Neural cell (in vitro differentiated cells): ENCODE data around the gene SNAPIN. TPM values are rescaled to one million over a fixed set of nuclear protein-coding genes. Genes with fewer than 3 reads are reported as not detected.

Source experiments
- H2AFZ ChIP-seq: fragments of 200-600, 300-800 bp; sonication (generic), shearing (Covaris generic); 2 replicates; pipeline ENCODE4 v1.6.0; 2014; ENCODE audit warnings: low read depth, mild to moderate bottlenecking, antibody characterized with exemption, low read length, moderate library complexity
- H3F3A ChIP-seq: fragments of 200-600 bp; shearing (Covaris generic); 2 replicates; pipeline ENCODE4 v1.6.1; 2016; ENCODE audit warnings: mild to moderate bottlenecking, moderate library complexity, mixed read lengths, antibody characterized with exemption, low read length; ENCODE audit not compliant: insufficient read depth, poor library complexity, severe bottlenecking
- H3K27ac ChIP-seq: fragments of 200-600, 300-800 bp; sonication (generic), shearing (Covaris generic); 2 replicates; pipeline ENCODE4 v1.5.1; 2014; ENCODE audit warnings: mild to moderate bottlenecking, low read length, moderate library complexity
- H3K27me3 ChIP-seq: fragments of 300-800, 200-600 bp; sonication (generic), shearing (Covaris generic); 2 replicates; pipeline ENCODE4 v1.6.0; 2014; ENCODE audit warnings: mild to moderate bottlenecking, low read depth, low read length, moderate library complexity; ENCODE audit not compliant: insufficient read depth
- H3K36me3 ChIP-seq: fragments of 300-800, 200-600 bp; sonication (generic), shearing (Covaris generic); 2 replicates; pipeline ENCODE4 v1.5.1; 2014; ENCODE audit warnings: mild to moderate bottlenecking, antibody characterized with exemption, low read length, moderate library complexity; ENCODE audit not compliant: insufficient read depth
- H3K4me2 ChIP-seq: fragments of 300-800, 200-600 bp; sonication (generic), shearing (Covaris generic); 2 replicates; pipeline ENCODE4 v1.6.0; 2014; ENCODE audit warnings: mild to moderate bottlenecking, low read length
- H3K4me3 ChIP-seq: fragments of 300-800, 200-600 bp; sonication (generic), shearing (Covaris generic); 2 replicates; pipeline ENCODE4 v1.5.1; 2014; ENCODE audit warnings: mild to moderate bottlenecking, low read length, moderate library complexity
- H3K79me2 ChIP-seq: fragments of 200-600 bp; shearing (Covaris generic); replicated peaks from 2 replicates; pipeline ENCODE4 v1.6.0; 2014; ENCODE audit warnings: mild to moderate bottlenecking, low read length, moderate library complexity; ENCODE audit not compliant: insufficient read depth
- H3K9ac ChIP-seq: fragments of 300-800, 200-600 bp; sonication (generic), shearing (Covaris generic); 2 replicates; pipeline ENCODE4 v1.6.1; 2016; ENCODE audit warnings: mild to moderate bottlenecking, low read length, mixed read lengths
- H3K9me2 ChIP-seq: fragments of 200-600 bp; shearing (Covaris generic); 2 replicates; pipeline ENCODE4 v1.6.1; 2016; ENCODE audit warnings: mild to moderate bottlenecking, low read length, mixed read lengths; ENCODE audit not compliant: insufficient read depth
- H3K9me3 ChIP-seq: fragments of 200-600, 300-800 bp; sonication (generic), shearing (Covaris generic); 2 replicates; pipeline ENCODE4 v1.6.1; 2016; ENCODE audit warnings: mild to moderate bottlenecking, mixed run types, low read length, moderate library complexity, mixed read lengths
- H4K20me1 ChIP-seq: fragments of 200-600 bp; shearing (Covaris generic); 2 replicates; pipeline ENCODE4 v1.6.1; 2016; ENCODE audit warnings: mild to moderate bottlenecking, mixed run types; ENCODE audit not compliant: insufficient read depth
- EP300 ChIP-seq: fragments of 450-650 bp; conservative IDR thresholded peaks from 2 replicates; pipeline ENCODE4 v1.6.1; 2014; ENCODE audit warnings: antibody characterized with exemption, mild to moderate bottlenecking, moderate library complexity; ENCODE audit not compliant: poor library complexity, severe bottlenecking
- EZH2 ChIP-seq: fragments of 200-600, 300-800 bp; shearing (Covaris generic), sonication (generic); IDR thresholded peaks from 2 replicates; pipeline ENCODE4 v1.6.1; 2014; ENCODE audit warnings: antibody characterized with exemption, low read length, borderline replicate concordance, mild to moderate bottlenecking; ENCODE audit not compliant: insufficient read depth, poor library complexity, severe bottlenecking
- MXI1 ChIP-seq: fragments of 450-650 bp; conservative IDR thresholded peaks from 2 replicates; pipeline ENCODE4 v1.6.1; 2014; ENCODE audit warnings: antibody characterized with exemption, mild to moderate bottlenecking; ENCODE audit not compliant: poor library complexity, severe bottlenecking
- POLR2AphosphoS5 ChIP-seq: IDR thresholded peaks from 2 replicates; pipeline ENCODE4 v1.6.1; 2012
- RAD21 ChIP-seq: fragments of 450-650 bp; conservative IDR thresholded peaks from 2 replicates; pipeline ENCODE4 v1.6.1; 2014; ENCODE audit warnings: antibody characterized with exemption, mild to moderate bottlenecking, moderate library complexity
- SMC3 ChIP-seq: fragments of 450-650 bp; conservative IDR thresholded peaks from 2 replicates; pipeline ENCODE4 v1.6.1; 2014; ENCODE audit warnings: antibody characterized with exemption, mild to moderate bottlenecking, moderate library complexity; ENCODE audit not compliant: poor library complexity
- TAF1 ChIP-seq: IDR thresholded peaks from 2 replicates; pipeline ENCODE4 v1.6.1; 2012; ENCODE audit warnings: low read depth
- polyA plus RNA-seq: library from polyadenylated mRNA; depleted of rRNA; stranded (reverse); fragments of >200 nt; gene quantifications from 2 replicates; pipeline ENCODE4 v1.2.3, GENCODE V29; 2014
- TF ChIP-seq, protein P1 (sequence below): IDR thresholded peaks from 2 replicates; pipeline ENCODE4 v1.6.1; 2012; ENCODE audit warnings: borderline replicate concordance
- TF ChIP-seq, protein P2 (sequence below): fragments of 450-650 bp; IDR thresholded peaks from 2 replicates; pipeline ENCODE4 v1.5.1; 2014; ENCODE audit warnings: antibody characterized with exemption, mild to moderate bottlenecking, moderate library complexity; ENCODE audit not compliant: poor library complexity, severe bottlenecking

The SNAPIN gene
- polyA plus RNA-seq, 1 donor from 2014 or later = 100.0 TPM

DNA sequence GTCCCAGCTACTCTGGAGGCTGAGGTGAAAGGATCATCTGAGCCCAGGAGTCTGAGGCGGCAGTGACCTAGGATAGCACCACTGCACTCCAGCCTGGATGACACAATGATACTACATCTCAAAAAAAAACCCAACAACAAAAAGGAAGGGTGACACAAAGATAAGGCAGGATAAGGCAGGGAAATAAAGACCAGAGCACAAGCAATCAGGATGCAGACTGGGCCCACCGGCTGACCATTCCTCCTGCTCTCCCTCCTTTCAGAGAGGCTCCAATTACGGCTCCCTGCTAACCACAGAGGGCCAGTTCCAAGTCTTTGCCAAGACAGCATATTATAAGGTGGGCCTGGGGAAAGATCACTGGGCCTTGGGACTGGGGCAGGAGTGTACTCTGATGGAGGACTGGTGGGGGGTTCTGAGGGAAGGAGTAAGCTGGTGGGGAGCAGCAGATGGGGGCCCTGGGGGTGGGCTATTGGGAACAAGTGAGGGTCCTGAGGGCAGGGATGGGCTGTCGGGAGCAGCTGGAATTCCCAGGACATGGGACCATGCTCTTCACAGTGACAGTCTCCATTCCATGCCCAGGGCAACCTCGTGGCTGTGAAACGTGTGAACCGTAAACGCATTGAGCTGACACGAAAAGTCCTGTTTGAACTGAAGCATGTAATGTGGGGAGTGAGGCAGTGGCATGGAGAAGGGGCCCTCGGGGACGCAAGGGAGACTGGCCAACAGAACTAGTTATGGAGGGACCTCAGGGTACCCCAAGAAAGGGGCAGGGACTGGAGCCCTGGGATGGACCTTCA, 27.2 kb downstream of the SNAPIN start:
- no peak overlapping the region for H3K4me3 ChIP-seq
- H3K36me3 ChIP-seq = no peaks in the 10 kb centered on the region
- no peak overlapping the region for H3K4me2 ChIP-seq
- no peaks in the 10 kb centered on the region for H3K79me2 ChIP-seq
- TF ChIP-seq POLR2AphosphoS5 = no peak
- no peaks in the 10 kb centered on the region for H3K9me2 ChIP-seq
- H2AFZ ChIP-seq = no peak overlapping the region
- H3K9me3 ChIP-seq = no peaks in the 10 kb centered on the region
- no peaks in the 10 kb centered on the region for H3F3A ChIP-seq
- H3K9ac ChIP-seq = no peak overlapping the region
- H3K27ac ChIP-seq = no peak overlapping the region
- no peaks in the 10 kb centered on the region for H4K20me1 ChIP-seq
- peaks cover 13% of the 10 kb centered on the region for H3K27me3 ChIP-seq

DNA sequence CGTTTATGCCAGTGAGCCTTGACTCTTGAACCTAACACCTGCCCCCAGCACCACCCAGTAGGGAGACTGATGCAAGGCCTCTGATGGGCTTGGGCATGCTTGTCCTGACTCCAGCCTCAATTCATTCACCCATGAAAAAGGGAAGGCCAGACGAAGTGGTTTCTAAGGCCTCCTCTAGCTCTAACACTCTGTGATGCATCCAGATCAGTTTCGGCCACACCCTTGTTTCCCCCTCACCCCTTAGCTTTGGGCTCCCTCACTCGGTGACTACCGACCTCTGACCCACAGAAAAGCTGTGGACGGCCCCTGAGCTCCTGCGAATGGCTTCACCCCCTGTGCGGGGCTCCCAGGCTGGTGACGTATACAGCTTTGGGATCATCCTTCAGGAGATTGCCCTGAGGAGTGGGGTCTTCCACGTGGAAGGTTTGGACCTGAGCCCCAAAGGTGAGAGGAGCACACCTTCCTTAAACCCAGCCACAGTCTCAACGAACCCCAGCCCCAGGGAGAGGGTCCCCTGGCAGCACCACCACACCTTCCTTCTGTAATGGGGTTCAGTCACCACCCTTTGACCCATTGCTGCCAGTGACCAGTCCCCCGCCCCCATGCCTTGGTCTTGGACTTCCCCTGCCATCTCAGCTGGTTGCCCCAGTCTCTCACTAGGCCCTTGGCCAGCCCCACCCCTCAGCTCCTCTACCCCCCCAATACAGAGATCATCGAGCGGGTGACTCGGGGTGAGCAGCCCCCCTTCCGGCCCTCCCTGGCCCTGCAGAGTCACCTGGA, 29.0 kb downstream of the SNAPIN start:
- Histone ChIP-seq H3K79me2 (no peaks in the 10 kb centered on the region), H3F3A (no peaks in the 10 kb centered on the region), H3K9ac (no peak overlapping the region), H2AFZ (no peak overlapping the region), H3K27me3 (no peaks in the 10 kb centered on the region), H3K4me3 (no peak overlapping the region), H4K20me1 (no peaks in the 10 kb centered on the region), H3K9me3 (no peaks in the 10 kb centered on the region), H3K4me2 (no peak overlapping the region), H3K36me3 (no peaks in the 10 kb centered on the region), H3K9me2 (no peaks in the 10 kb centered on the region), H3K27ac (no peak overlapping the region)
- TF ChIP-seq EP300 (no peak), MXI1 (no peak), TAF1 (no peak), EZH2 (no peak), RAD21 (no peak), POLR2AphosphoS5 (no peak), SMC3 (no peak)
- TF ChIP-seq, protein P1, sequence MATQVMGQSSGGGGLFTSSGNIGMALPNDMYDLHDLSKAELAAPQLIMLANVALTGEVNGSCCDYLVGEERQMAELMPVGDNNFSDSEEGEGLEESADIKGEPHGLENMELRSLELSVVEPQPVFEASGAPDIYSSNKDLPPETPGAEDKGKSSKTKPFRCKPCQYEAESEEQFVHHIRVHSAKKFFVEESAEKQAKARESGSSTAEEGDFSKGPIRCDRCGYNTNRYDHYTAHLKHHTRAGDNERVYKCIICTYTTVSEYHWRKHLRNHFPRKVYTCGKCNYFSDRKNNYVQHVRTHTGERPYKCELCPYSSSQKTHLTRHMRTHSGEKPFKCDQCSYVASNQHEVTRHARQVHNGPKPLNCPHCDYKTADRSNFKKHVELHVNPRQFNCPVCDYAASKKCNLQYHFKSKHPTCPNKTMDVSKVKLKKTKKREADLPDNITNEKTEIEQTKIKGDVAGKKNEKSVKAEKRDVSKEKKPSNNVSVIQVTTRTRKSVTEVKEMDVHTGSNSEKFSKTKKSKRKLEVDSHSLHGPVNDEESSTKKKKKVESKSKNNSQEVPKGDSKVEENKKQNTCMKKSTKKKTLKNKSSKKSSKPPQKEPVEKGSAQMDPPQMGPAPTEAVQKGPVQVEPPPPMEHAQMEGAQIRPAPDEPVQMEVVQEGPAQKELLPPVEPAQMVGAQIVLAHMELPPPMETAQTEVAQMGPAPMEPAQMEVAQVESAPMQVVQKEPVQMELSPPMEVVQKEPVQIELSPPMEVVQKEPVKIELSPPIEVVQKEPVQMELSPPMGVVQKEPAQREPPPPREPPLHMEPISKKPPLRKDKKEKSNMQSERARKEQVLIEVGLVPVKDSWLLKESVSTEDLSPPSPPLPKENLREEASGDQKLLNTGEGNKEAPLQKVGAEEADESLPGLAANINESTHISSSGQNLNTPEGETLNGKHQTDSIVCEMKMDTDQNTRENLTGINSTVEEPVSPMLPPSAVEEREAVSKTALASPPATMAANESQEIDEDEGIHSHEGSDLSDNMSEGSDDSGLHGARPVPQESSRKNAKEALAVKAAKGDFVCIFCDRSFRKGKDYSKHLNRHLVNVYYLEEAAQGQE = no peak
- TF ChIP-seq, protein P2, sequence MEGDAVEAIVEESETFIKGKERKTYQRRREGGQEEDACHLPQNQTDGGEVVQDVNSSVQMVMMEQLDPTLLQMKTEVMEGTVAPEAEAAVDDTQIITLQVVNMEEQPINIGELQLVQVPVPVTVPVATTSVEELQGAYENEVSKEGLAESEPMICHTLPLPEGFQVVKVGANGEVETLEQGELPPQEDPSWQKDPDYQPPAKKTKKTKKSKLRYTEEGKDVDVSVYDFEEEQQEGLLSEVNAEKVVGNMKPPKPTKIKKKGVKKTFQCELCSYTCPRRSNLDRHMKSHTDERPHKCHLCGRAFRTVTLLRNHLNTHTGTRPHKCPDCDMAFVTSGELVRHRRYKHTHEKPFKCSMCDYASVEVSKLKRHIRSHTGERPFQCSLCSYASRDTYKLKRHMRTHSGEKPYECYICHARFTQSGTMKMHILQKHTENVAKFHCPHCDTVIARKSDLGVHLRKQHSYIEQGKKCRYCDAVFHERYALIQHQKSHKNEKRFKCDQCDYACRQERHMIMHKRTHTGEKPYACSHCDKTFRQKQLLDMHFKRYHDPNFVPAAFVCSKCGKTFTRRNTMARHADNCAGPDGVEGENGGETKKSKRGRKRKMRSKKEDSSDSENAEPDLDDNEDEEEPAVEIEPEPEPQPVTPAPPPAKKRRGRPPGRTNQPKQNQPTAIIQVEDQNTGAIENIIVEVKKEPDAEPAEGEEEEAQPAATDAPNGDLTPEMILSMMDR = no peak
